GM12878 (cell line): ENCODE results near the gene MPST. TPM values are rescaled to one million over a fixed set of nuclear protein-coding genes. Genes with fewer than 3 reads are reported as not detected.

ENCODE experiments used
- ATAC-seq: fragments of 200-7000 bp; cut with Tn5 transposase; 3 replicates; pipeline ENCODE4 v1.9.1; 2020; ENCODE audit warnings: mild to moderate bottlenecking, moderate library complexity
- BruUV-seq: library from RNA; stranded (reverse); fragments of 400-500 nt; replicated peaks from 2 replicates; lab custom pipeline; 2021; lab: Mats Ljungman, UMichigan
- CTCF ChIA-PET: fragments of 300-600 bp; sonication (Branson Sonifier 250); formaldehyde crosslinking; extraction: SDS; loops from one replicate; lab custom pipeline; 2021; ENCODE audit warnings: inconsistent platforms; lab: Yijun Ruan, JAX
- POLR2A ChIA-PET: fragments of 350-600 bp; formaldehyde crosslinking; extraction: SDS; loops from one replicate; lab custom pipeline; 2021; ENCODE audit warnings: inconsistent platforms; lab: Charles Lee
- RAD21 ChIA-PET: fragments of 300-600 bp; sonication (Branson Sonifier 250); formaldehyde crosslinking; loops from one replicate; lab custom pipeline; 2023; ENCODE audit warnings: antibody characterized with exemption; ENCODE audit not compliant: unreplicated experiment; lab: Charles Lee
- SMC1A ChIA-PET: fragments of 300-600 bp; sonication (Branson Sonifier 250); formaldehyde crosslinking; loops from one replicate; lab custom pipeline; 2023; ENCODE audit not compliant: unreplicated experiment, uncharacterized antibody; lab: Charles Lee
- DNase-seq: peaks from one replicate; pipeline ENCODE4 v3.0.0-alpha.2; 2011; ENCODE audit warnings: low read depth, low spot score
- FAIRE-seq: peaks from 3 replicates; lab custom pipeline; 2011; peaks lifted over from hg19 to GRCh38; lab: Jason Lieb, UNC
- H2AFZ ChIP-seq: 2 replicates; pipeline ENCODE4 v1.6.0; 2011; ENCODE audit warnings: low read depth, low read length, control low read depth; ENCODE audit not compliant: control insufficient read depth
- H3K27ac ChIP-seq: 2 replicates; pipeline ENCODE4 v1.5.1; 2011; ENCODE audit warnings: control low read depth; ENCODE audit not compliant: control insufficient read depth, insufficient read depth
- H3K27me3 ChIP-seq, 2 experiments: replicated peaks in 1 of 2; 2 replicates each; pipeline versions ENCODE4 v1.6.0 to v1.6.1; 2011; ENCODE audit warnings: low read length in 1 of 2; ENCODE audit not compliant: control insufficient read depth in 2 of 2, insufficient read depth in 2 of 2
- H3K36me3 ChIP-seq, 2 experiments: 2 replicates each; pipeline ENCODE4 v1.5.1; 2011; ENCODE audit warnings: low read length in 1 of 2; ENCODE audit not compliant: control insufficient read depth in 2 of 2, insufficient read depth in 2 of 2
- H3K4me1 ChIP-seq: 2 replicates; pipeline ENCODE4 v1.6.1; 2011; ENCODE audit warnings: mild to moderate bottlenecking, low read length, moderate library complexity, mixed read lengths; ENCODE audit not compliant: control insufficient read depth, insufficient read depth
- H3K4me2 ChIP-seq: 2 replicates; pipeline ENCODE4 v1.6.0; 2011; ENCODE audit warnings: control low read depth; ENCODE audit not compliant: control insufficient read depth, insufficient read depth
- H3K4me3 ChIP-seq: fragments of 200-600 bp; sonication (generic); 2 replicates; pipeline ENCODE4 v1.5.1; 2016
- H3K79me2 ChIP-seq: 2 replicates; pipeline ENCODE4 v1.6.0; 2011; ENCODE audit warnings: low read length; ENCODE audit not compliant: control insufficient read depth, insufficient read depth
- H3K9ac ChIP-seq: 2 replicates; pipeline ENCODE4 v1.8.0; 2011; ENCODE audit warnings: low read length, control low read depth, mixed read lengths; ENCODE audit not compliant: control insufficient read depth, insufficient read depth
- H3K9me3 ChIP-seq: replicated peaks from 3 replicates; pipeline ENCODE4 v1.5.1; 2011; ENCODE audit warnings: mild to moderate bottlenecking, low read length; ENCODE audit not compliant: control insufficient read depth, insufficient read depth
- H4K20me1 ChIP-seq: 2 replicates; pipeline ENCODE4 v1.6.0; 2011; ENCODE audit not compliant: control insufficient read depth, insufficient read depth
- BHLHE40 ChIP-seq, 2 experiments: fragments of 450-650 bp in 1 of 2; IDR thresholded peaks; 2 replicates each; pipeline ENCODE4 v1.6.1; 2011 to 2017; ENCODE audit warnings: low read depth in 2 of 2, borderline replicate concordance in 1 of 2, improper control_type of control experiment in 1 of 2, low read length in 1 of 2, mild to moderate bottlenecking in 1 of 2
- IKZF1 ChIP-seq: fragments of 450-650 bp; conservative IDR thresholded peaks from 2 replicates; pipeline ENCODE4 v1.6.1; 2017; ENCODE audit warnings: antibody characterized with exemption, mild to moderate bottlenecking
- LARP7 ChIP-seq: fragments of 450-650 bp; IDR thresholded peaks from 2 replicates; pipeline ENCODE4 v1.6.1; 2017; ENCODE audit warnings: mild to moderate bottlenecking
- MEF2B ChIP-seq: fragments of 450-650 bp; IDR thresholded peaks from 2 replicates; pipeline ENCODE4 v1.6.1; 2018; ENCODE audit warnings: mild to moderate bottlenecking, moderate library complexity; ENCODE audit not compliant: partially characterized antibody, poor library complexity, severe bottlenecking
- PML ChIP-seq: IDR thresholded peaks from 2 replicates; pipeline ENCODE4 v1.6.1; 2012; ENCODE audit warnings: low read length, inconsistent platforms
- RAD21 ChIP-seq: IDR thresholded peaks from 2 replicates; pipeline ENCODE4 v1.6.1; 2011; ENCODE audit warnings: mild to moderate bottlenecking, low read depth, low read length, moderate library complexity; ENCODE audit not compliant: insufficient read depth
- SMARCA5 ChIP-seq: fragments of 450-650 bp; IDR thresholded peaks from 2 replicates; pipeline ENCODE4 v1.6.1; 2017; ENCODE audit warnings: mild to moderate bottlenecking
- SMC3 ChIP-seq: IDR thresholded peaks from 2 replicates; pipeline ENCODE4 v1.6.1; 2011; ENCODE audit warnings: low read length, improper control_type of control experiment, borderline replicate concordance
- TCF12 ChIP-seq: IDR thresholded peaks from 2 replicates; pipeline ENCODE4 v1.6.1; 2011; ENCODE audit warnings: low read depth, mild to moderate bottlenecking, low read length
- ZNF384 ChIP-seq: IDR thresholded peaks from 2 replicates; pipeline ENCODE4 v1.6.1; 2012; ENCODE audit warnings: low read depth, mild to moderate bottlenecking, low read length, improper control_type of control experiment, borderline replicate concordance
- ZZZ3 ChIP-seq: IDR thresholded peaks from 2 replicates; pipeline ENCODE4 v1.6.1; 2011; ENCODE audit warnings: low read depth; ENCODE audit not compliant: control insufficient read depth, insufficient read length
- WGBS: methylation state at CpG from one replicate; pipeline ENCODE4 v1.1.6; 2016; ENCODE audit warnings: low lambda C conversion rate; ENCODE audit not compliant: insufficient replicate concordance, insufficient coverage; ENCODE audit errors: missing lambda C conversion rate; 5-methylcytosine and 5-hydroxymethylcytosine counted together
- in situ Hi-C: fragments of 300-500 bp; cut with MboI; formaldehyde crosslinking; loops from 9 replicates; pipeline ENCODE4 v1.14.3; 2018; ENCODE audit warnings: mixed read lengths
- intact Hi-C: fragments of 100-400 bp; cut with micrococcal nuclease; formaldehyde crosslinking; loops from one replicate; pipeline ENCODE4 v1.14.2; 2022; ENCODE audit not compliant: unreplicated experiment
- polyA plus RNA-seq, 11 experiments: library from polyadenylated mRNA; depleted of rRNA in 4 of 11; unstranded in 6 of 11; stranded (reverse) in 5 of 11; fragments of >200 nt; fragmentation: Nextera tagmentation in 4 of 11; fragmentation: Illumina TruSeq in 1 of 11; extraction: Ambion mirVana in 4 of 11; extraction: Trizol in 1 of 11; gene quantifications; 1 replicate in 1 of 11; 2 replicates in 10 of 11; pipeline versions ENCODE4 v1.2.1 to v1.2.3, GENCODE V29; 2011 to 2016; ENCODE audit warnings: inconsistent platforms in 2 of 11, missing spikeins in 2 of 11, low read depth in 1 of 11
- total RNA-seq, 4 experiments: library from RNA; depleted of rRNA in 3 of 4; stranded (reverse); fragments of >200 nt in 3 of 4; fragmentation: Illumina TruSeq in 1 of 4; extraction: Trizol in 1 of 4; gene quantifications; 2 replicates each; pipeline versions ENCODE4 v1.2.1 to v1.2.3, GENCODE V29; 2013 to 2021
- TF ChIP-seq, protein P1 (sequence below): IDR thresholded peaks from 2 replicates; pipeline ENCODE4 v1.6.1; 2012; ENCODE audit warnings: mild to moderate bottlenecking, low read depth, low read length
- TF ChIP-seq, protein P2 (sequence below), 3 experiments: IDR thresholded peaks in 2 of 3; conservative IDR thresholded peaks in 1 of 3; 2 replicates each; pipeline ENCODE4 v1.5.1; 2011; ENCODE audit warnings: low read depth in 3 of 3, low read length in 3 of 3, mild to moderate bottlenecking in 3 of 3, control low read depth in 2 of 3, moderate library complexity in 2 of 3, inconsistent platforms in 1 of 3, mixed read lengths in 1 of 3; ENCODE audit not compliant: control insufficient read depth in 2 of 3, insufficient read depth in 1 of 3; ENCODE audit errors: extremely low read depth in 1 of 3

MPST gene
- total and polyA plus RNA-seq, 10 of the 15 experiments (the other 5 are each of a cell fraction or from before 2014, with no cell fraction given), result 0.95 to 88.7 (median 38.5) TPM

DNA sequence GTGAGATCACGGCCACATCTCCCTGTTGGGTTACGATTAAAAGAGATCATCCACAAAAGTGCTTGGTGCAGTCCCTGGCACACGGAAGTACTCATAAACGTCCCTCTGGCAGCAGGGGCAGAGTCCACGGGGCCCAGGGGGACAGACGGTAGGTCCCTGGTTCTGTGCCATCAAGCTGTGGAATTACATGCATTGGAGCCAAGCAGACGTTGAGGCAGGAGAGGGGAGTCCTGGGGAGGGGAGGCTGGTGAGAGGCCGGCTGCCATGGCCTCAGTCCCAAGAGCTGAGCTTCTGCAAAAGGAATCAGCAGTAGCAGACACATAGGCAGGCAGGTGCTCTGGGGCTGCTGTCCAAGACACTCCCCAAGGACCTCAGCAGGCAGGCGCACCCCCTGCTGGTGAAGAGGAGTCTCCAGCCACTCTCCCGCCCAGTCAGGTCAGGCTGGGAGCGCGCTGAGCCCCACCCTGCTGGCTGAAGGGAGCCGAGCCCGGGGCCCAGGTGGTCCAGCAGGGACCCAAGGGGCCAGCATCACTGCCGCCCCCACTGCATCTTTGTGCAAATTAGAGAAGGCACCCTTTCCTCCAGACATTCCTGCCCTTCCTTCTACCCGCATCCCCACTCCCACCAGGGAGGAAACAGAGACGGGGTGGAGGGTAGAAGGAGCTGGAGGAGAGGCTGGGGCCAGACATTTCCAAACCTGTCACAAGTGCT lies 24.4 kb downstream of the MPST start:
- ChIA-PET POLR2A (interaction anchor here (0.6 to 1.2 kb wide), 2 partner anchors 76 to 185 kb away, joined by 3 to 9 read pairs; no protein-coding TSS in a partner anchor), RAD21 (interaction anchor here (1.2 to 2.8 kb wide), 8 partner anchors 25 to 261 kb away, joined by 3 to 21 read pairs (median 4); partner anchors contain the start of gene TST), SMC1A (interaction anchor here (0.6 to 2.7 kb wide), 12 partner anchors 12 to 267 kb away, joined by 3 to 19 read pairs (median 4); no protein-coding TSS in a partner anchor), CTCF (interaction anchor here (0.5 to 4.6 kb wide), 45 partner anchors 9 to 497 kb away, joined by 3 to 39 read pairs (median 5); partner anchors contain the start of genes IFT27, IL2RB, MPST and TST)
- Histone ChIP-seq H4K20me1 (no peaks in the 10 kb centered on the region), H3K36me3 (no peaks in the 10 kb centered on the region), H2AFZ (no peak overlapping the region), H3K79me2 (no peaks in the 10 kb centered on the region), H3K9ac (no peak overlapping the region), H3K27ac (no peak overlapping the region), H3K4me2 (no peak overlapping the region), H3K4me3 (no peak overlapping the region), H3K27me3 (peaks cover 0 to 2% of the 10 kb centered on the region in 2 experiments; a peak in 1 of 4 replicates), H3K9me3 (no peaks in the 10 kb centered on the region), H3K4me1 (peaks cover 10% of the 10 kb centered on the region)
- FAIRE-seq (peak; percentile 84), DNase-seq (no peak), ATAC-seq (peak; percentile 99)
- BruUV-seq, result no TSS peak
- in situ Hi-C loops, result no loop called here
- TF ChIP-seq, protein P1, sequence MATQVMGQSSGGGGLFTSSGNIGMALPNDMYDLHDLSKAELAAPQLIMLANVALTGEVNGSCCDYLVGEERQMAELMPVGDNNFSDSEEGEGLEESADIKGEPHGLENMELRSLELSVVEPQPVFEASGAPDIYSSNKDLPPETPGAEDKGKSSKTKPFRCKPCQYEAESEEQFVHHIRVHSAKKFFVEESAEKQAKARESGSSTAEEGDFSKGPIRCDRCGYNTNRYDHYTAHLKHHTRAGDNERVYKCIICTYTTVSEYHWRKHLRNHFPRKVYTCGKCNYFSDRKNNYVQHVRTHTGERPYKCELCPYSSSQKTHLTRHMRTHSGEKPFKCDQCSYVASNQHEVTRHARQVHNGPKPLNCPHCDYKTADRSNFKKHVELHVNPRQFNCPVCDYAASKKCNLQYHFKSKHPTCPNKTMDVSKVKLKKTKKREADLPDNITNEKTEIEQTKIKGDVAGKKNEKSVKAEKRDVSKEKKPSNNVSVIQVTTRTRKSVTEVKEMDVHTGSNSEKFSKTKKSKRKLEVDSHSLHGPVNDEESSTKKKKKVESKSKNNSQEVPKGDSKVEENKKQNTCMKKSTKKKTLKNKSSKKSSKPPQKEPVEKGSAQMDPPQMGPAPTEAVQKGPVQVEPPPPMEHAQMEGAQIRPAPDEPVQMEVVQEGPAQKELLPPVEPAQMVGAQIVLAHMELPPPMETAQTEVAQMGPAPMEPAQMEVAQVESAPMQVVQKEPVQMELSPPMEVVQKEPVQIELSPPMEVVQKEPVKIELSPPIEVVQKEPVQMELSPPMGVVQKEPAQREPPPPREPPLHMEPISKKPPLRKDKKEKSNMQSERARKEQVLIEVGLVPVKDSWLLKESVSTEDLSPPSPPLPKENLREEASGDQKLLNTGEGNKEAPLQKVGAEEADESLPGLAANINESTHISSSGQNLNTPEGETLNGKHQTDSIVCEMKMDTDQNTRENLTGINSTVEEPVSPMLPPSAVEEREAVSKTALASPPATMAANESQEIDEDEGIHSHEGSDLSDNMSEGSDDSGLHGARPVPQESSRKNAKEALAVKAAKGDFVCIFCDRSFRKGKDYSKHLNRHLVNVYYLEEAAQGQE, result peak; percentile 47; the same call in 1 of the 2 replicates
- TF ChIP-seq LARP7 (0 out of 2 replicates have a peak, but pooled peaks have one; percentile 27), TCF12 (0 out of 2 replicates have a peak, but pooled peaks have one; percentile 60), RAD21 (peak; percentile 58), ZZZ3 (no peak), IKZF1 (peak; percentile 20), BHLHE40 (IDR thresholded peaks at IDR 0.05; ENCODE audit: borderline replicate concordance in 1 of 2, low read depth in 2 of 2, low read length in 1 of 2) (peak in 1 of 2 experiments; percentile 46; a peak in 1 of 4 replicates), MEF2B (peak; percentile 14), SMARCA5 (no peak), PML (no peak), SMC3 (peak; percentile 76), ZNF384 (no peak)
- TF ChIP-seq, protein P2, sequence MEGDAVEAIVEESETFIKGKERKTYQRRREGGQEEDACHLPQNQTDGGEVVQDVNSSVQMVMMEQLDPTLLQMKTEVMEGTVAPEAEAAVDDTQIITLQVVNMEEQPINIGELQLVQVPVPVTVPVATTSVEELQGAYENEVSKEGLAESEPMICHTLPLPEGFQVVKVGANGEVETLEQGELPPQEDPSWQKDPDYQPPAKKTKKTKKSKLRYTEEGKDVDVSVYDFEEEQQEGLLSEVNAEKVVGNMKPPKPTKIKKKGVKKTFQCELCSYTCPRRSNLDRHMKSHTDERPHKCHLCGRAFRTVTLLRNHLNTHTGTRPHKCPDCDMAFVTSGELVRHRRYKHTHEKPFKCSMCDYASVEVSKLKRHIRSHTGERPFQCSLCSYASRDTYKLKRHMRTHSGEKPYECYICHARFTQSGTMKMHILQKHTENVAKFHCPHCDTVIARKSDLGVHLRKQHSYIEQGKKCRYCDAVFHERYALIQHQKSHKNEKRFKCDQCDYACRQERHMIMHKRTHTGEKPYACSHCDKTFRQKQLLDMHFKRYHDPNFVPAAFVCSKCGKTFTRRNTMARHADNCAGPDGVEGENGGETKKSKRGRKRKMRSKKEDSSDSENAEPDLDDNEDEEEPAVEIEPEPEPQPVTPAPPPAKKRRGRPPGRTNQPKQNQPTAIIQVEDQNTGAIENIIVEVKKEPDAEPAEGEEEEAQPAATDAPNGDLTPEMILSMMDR (IDR thresholded peaks at IDR 0.05 in 2 of 3, conservative IDR thresholded peaks at IDR 0.05 in 1 of 3; ENCODE audit: control insufficient read depth in 2 of 3, extremely low read depth in 1 of 3, insufficient read depth in 1 of 3, low read depth in 3 of 3, low read length in 3 of 3), result peak; percentile 81 to 92 (median 85)
- 26% methylated on average over 17 of the region's 17 CpGs for WGBS
- intact Hi-C loops, result loop anchor here (1.0 to 10.0 kb wide), 2 partner anchors 189 to 262 kb away; no protein-coding TSS in a partner anchor
